HepG2 (cell line): ENCODE measurements around the gene EHBP1. TPM values are rescaled to one million over a fixed set of nuclear protein-coding genes. Genes with fewer than 3 reads are reported as not detected.

Experiments used
- IRF9 ChIP-seq: sonication (generic); formaldehyde crosslinking; IDR thresholded peaks from 2 replicates; pipeline ENCODE4 v1.8.0; 2022; ENCODE audit warnings: missing genetic modification reagents, mild to moderate bottlenecking, borderline replicate concordance
- JUNB ChIP-seq: sonication (generic); formaldehyde crosslinking; IDR thresholded peaks from 2 replicates; pipeline ENCODE4 v1.8.0; 2022; ENCODE audit warnings: missing genetic modification reagents, mild to moderate bottlenecking, borderline replicate concordance
- JUND ChIP-seq: sonication (generic); formaldehyde crosslinking; IDR thresholded peaks from 2 replicates; pipeline ENCODE4 v1.8.0; 2022; ENCODE audit warnings: mild to moderate bottlenecking, missing genetic modification reagents
- KDM6A ChIP-seq: IDR thresholded peaks from 2 replicates; pipeline ENCODE4 v1.6.1; 2016; ENCODE audit warnings: low read depth
- KLF16 ChIP-seq, 2 experiments: sonication (generic) in 1 of 2; formaldehyde crosslinking in 1 of 2; IDR thresholded peaks; 2 replicates each; pipeline versions ENCODE4 v1.6.1 to v1.8.0; 2016 to 2023; ENCODE audit warnings: missing genetic modification reagents in 2 of 2, missing compliant biosample characterization in 1 of 2
- NFKB2 ChIP-seq: sonication (generic); formaldehyde crosslinking; IDR thresholded peaks from 2 replicates; pipeline ENCODE4 v1.4.0; 2020; ENCODE audit warnings: missing genetic modification reagents, borderline replicate concordance
- SNAPC4 ChIP-seq: sonication (generic); formaldehyde crosslinking; IDR thresholded peaks from 2 replicates; pipeline ENCODE4 v1.4.0; 2020; ENCODE audit warnings: mild to moderate bottlenecking, missing genetic modification reagents
- STAT5B ChIP-seq: sonication (generic); formaldehyde crosslinking; IDR thresholded peaks from 2 replicates; pipeline ENCODE4 v1.4.0; 2020; ENCODE audit warnings: missing genetic modification reagents
- TOPORS ChIP-seq: sonication (generic); formaldehyde crosslinking; IDR thresholded peaks from 2 replicates; pipeline ENCODE4 v1.8.0; 2023; ENCODE audit warnings: mild to moderate bottlenecking, missing genetic modification reagents
- TSC22D2 ChIP-seq: sonication (generic); formaldehyde crosslinking; IDR thresholded peaks from 2 replicates; pipeline ENCODE4 v1.5.1; 2020; ENCODE audit warnings: missing genetic modification reagents, mild to moderate bottlenecking, borderline replicate concordance
- ZNF138 ChIP-seq: sonication (generic); formaldehyde crosslinking; IDR thresholded peaks from 2 replicates; pipeline ENCODE4 v1.5.0; 2020; ENCODE audit warnings: mild to moderate bottlenecking, low read depth, missing genetic modification reagents
- ZNF44 ChIP-seq: sonication (generic); formaldehyde crosslinking; IDR thresholded peaks from 2 replicates; pipeline ENCODE4 v1.5.1; 2020; ENCODE audit warnings: mild to moderate bottlenecking, missing genetic modification reagents
- polyA plus RNA-seq, 8 experiments: library from polyadenylated mRNA; depleted of rRNA in 3 of 8; stranded (reverse) in 7 of 8; unstranded in 1 of 8; fragments of >200 nt; fragmentation: Illumina TruSeq in 4 of 8; extraction: Trizol in 4 of 8; gene quantifications; 2 replicates each; pipeline versions ENCODE4 v1.2.1 to v1.2.3, GENCODE V29; 2011 to 2016; ENCODE audit warnings: low read depth in 4 of 8, missing spikeins in 1 of 8, mixed read lengths in 1 of 8; ENCODE audit not compliant: insufficient read depth in 1 of 8
- total RNA-seq, 5 experiments: library from RNA; depleted of rRNA; stranded (reverse); fragments of >200 nt; fragmentation: Illumina TruSeq; extraction: Trizol; gene quantifications; 2 replicates each; pipeline ENCODE4 v1.2.3, GENCODE V29; 2016; ENCODE audit warnings: low read depth in 1 of 5
- TF ChIP-seq, protein P1 (sequence below): IDR thresholded peaks from 2 replicates; pipeline ENCODE4 v1.6.1; 2016; ENCODE audit warnings: missing biosample characterization, missing genetic modification reagents, low read depth
- TF ChIP-seq, protein P2 (sequence below): sonication (generic); formaldehyde crosslinking; IDR thresholded peaks from 2 replicates; pipeline ENCODE4 v1.4.0; 2020; ENCODE audit warnings: low read depth, missing genetic modification reagents
- TF ChIP-seq, protein P3 (sequence below): sonication (generic); formaldehyde crosslinking; IDR thresholded peaks from 2 replicates; pipeline ENCODE4 v1.5.0; 2020; ENCODE audit warnings: missing genetic modification reagents, mild to moderate bottlenecking, borderline replicate concordance

EHBP1 gene
- total and polyA plus RNA-seq, 2 of the 13 experiments (the other 11 are each of a cell fraction or from before 2014, with no cell fraction given) = 93.5 to 146 TPM

DNA sequence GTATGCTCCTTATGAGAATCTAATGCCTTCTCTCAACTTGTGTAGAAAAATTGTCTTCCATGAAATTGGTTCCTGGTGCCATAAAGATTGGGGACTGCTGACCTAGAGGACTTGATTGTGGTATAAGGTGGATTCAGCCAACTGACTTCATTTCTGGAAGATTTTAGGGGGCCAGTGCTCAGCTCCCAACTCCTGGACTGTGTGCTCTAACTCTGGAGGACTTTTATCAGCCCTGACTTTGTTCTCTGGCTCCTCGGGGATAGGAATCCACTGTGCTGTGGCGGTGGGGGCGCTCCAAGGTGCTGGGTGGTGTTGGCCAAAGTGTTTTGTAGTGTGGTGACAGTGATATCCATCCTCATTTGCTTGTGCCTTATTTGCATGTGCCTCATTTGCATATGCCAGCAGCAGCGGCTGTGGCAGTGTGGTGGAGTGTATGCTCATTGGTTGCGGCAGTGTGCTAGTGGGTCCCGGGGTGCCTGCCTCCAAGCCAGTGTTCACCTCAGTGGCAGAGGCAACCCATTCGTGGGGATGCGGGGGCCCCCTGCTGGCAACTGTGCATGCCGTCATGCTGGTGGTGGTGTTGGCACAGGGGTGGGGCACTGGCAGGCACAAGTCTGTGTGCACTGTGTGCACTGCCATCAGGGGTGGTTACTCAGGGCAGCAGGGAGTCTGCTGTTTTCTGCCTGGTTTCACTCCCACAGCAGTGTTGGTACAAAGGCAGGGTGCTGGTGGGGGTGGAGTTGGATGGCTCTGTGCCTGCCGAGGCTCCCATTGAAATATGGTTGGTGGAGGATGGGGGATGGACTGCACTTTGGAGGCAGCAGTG, 19.6 kb downstream of the EHBP1 start (continued):
- TF ChIP-seq, protein P1, sequence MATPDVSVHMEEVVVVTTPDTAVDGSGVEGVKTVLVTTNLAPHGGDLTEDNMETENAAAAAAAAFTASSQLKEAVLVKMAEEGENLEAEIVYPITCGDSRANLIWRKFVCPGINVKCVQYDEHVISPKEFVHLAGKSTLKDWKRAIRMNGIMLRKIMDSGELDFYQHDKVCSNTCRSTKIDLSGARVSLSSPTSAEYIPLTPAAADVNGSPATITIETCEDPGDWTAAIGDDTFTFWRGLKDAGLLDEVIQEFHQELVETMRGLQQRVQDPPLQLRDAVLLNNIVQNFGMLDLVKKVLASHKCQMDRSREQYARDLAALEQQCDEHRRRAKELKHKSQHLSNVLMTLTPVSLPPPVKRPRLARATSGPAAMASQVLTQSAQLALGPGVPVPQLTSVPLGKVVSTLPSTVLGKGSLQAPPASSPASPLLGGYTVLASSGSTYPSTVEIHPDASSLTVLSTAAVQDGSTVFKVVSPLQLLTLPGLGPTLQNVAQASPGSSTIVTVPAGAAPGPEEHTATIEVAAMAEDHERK = no peak
- TF ChIP-seq KLF16 (CRISPR knock-in tag; IDR thresholded peaks at IDR 0.05) = no peak
- TF ChIP-seq, protein P2, sequence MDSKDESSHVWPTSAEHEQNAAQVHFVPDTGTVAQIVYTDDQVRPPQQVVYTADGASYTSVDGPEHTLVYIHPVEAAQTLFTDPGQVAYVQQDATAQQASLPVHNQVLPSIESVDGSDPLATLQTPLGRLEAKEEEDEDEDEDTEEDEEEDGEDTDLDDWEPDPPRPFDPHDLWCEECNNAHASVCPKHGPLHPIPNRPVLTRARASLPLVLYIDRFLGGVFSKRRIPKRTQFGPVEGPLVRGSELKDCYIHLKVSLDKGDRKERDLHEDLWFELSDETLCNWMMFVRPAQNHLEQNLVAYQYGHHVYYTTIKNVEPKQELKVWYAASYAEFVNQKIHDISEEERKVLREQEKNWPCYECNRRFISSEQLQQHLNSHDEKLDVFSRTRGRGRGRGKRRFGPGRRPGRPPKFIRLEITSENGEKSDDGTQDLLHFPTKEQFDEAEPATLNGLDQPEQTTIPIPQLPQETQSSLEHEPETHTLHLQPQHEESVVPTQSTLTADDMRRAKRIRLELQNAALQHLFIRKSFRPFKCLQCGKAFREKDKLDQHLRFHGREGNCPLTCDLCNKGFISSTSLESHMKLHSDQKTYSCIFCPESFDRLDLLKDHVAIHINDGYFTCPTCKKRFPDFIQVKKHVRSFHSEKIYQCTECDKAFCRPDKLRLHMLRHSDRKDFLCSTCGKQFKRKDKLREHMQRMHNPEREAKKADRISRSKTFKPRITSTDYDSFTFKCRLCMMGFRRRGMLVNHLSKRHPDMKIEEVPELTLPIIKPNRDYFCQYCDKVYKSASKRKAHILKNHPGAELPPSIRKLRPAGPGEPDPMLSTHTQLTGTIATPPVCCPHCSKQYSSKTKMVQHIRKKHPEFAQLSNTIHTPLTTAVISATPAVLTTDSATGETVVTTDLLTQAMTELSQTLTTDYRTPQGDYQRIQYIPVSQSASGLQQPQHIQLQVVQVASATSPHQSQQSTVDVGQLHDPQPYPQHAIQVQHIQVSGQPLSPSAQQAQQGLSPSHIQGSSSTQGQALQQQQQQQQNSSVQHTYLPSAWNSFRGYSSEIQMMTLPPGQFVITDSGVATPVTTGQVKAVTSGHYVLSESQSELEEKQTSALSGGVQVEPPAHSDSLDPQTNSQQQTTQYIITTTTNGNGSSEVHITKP (CRISPR knock-in tag) = no peak
- TF ChIP-seq SNAPC4 (CRISPR knock-in tag) = no peak
- no peak for TF ChIP-seq TOPORS
- TF ChIP-seq NFKB2 (CRISPR knock-in tag) = 0 out of 2 replicates have a peak, but pooled peaks have one; percentile 23
- no peak for TF ChIP-seq STAT5B (CRISPR knock-in tag)
- TF ChIP-seq JUND (CRISPR knock-in tag) = 0 out of 2 replicates have a peak, but pooled peaks have one; percentile 32
- no peak for TF ChIP-seq KDM6A (CRISPR knock-in tag)
- no peak for TF ChIP-seq TSC22D2 (CRISPR knock-in tag)
- no peak for TF ChIP-seq ZNF138
- TF ChIP-seq IRF9 (CRISPR knock-in tag) = 0 out of 2 replicates have a peak, but pooled peaks have one; percentile 40
- TF ChIP-seq ZNF44 = no peak
- no peak for TF ChIP-seq JUNB (CRISPR knock-in tag)
- TF ChIP-seq, protein P3, sequence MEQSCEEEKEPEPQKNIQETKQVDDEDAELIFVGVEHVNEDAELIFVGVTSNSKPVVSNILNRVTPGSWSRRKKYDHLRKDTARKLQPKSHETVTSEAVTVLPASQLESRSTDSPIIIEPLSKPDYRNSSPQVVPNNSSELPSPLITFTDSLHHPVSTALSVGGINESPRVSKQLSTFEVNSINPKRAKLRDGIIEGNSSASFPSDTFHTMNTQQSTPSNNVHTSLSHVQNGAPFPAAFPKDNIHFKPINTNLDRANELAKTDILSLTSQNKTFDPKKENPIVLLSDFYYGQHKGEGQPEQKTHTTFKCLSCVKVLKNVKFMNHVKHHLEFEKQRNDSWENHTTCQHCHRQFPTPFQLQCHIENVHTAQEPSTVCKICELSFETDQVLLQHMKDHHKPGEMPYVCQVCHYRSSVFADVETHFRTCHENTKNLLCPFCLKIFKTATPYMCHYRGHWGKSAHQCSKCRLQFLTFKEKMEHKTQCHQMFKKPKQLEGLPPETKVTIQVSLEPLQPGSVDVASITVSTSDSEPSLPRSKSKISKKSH (CRISPR knock-in tag) = peak; percentile 83
